NCI-H82 treated with DMSO at 0.1 percent for 48 hours (cell line): Measurements from ENCODE around the gene ZMYM4.
"Not testable (repeated sequence)": the region's sequence is repeated elsewhere in the genome, so short reads cannot be mapped to it uniquely, and the experiment has no call there.

Experiments used
- DNase-seq: peaks from one replicate; lab custom pipeline; 2025; ENCODE audit not compliant: unreplicated experiment; lab: John Stamatoyannopoulos, UW

ZMYM4 gene

GRCh38 chr1:35320937-35321336 is 52.4 kb downstream of the ZMYM4 start:
- DNase-seq = no peak

GRCh38 chr1:35324486-35324885 is 56.0 kb downstream of the ZMYM4 start:
- no peak for DNase-seq

DNA sequence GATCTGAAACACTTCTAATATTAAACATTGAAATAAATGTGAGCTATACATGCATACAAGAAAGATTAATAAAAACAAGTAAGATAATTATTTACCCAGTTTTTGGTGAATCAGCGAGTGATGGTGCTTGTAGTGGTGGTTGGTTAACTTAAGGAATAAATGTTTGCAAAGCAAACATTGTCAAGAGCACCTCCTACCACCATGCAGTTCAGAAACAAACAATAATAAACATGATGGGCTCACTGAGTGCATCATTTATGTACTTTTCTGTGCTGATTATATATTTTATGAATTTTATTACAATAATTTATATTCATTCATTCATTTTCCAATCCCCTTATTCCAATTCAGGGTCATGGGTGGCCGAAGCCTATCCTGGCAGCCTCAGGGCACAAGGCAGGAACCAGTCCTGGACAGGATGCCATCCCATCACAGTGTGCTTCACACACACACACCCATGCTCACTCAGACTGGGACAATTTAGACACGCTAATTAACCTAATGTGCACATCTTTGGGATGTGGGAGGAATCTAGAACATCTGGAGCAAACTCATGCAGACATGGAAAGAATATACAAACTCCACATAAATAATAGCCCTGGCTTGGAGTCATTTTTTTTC is 57.8 kb downstream of the ZMYM4 start:
- DNase-seq = no peak

DNA sequence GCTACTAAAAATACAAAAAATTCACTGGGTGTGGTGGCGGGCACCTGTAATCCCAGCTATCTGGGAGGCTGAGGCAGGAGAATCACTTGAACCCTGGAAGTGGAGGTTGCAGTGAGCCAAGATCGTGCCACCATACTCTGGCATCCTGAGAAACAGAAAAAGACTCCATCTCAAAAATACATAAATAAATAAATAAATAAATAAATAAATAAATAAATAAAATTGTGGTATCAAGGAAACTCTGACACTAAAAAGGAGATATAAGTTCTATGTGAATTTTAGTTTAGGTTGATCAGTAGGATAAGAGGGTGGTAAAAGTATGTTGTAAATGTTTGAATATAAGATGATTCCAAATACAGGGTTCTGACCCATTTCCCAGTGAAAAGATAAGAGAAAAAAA is 63.1 kb downstream of the ZMYM4 start:
- DNase-seq = not testable (repeated sequence)

DNA sequence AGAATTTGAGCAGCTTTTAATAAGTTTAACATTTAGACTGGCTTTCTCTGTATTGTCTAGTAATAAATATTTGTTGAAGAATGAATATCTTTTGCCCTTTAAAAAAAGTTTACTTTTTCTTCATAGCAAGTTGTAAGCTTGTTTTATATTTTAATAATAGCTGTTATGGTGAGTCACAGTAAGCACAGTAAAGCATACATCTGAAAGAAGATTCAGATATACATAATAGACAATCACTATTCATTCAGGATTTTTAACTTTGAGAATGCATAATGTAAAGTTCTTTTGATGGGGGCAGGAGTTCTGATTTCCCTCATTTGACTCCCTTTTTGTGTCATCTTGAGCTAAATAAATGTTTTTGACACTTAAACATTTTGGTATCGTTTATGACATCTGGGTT is 66.0 kb downstream of the ZMYM4 start:
- no peak for DNase-seq

DNA sequence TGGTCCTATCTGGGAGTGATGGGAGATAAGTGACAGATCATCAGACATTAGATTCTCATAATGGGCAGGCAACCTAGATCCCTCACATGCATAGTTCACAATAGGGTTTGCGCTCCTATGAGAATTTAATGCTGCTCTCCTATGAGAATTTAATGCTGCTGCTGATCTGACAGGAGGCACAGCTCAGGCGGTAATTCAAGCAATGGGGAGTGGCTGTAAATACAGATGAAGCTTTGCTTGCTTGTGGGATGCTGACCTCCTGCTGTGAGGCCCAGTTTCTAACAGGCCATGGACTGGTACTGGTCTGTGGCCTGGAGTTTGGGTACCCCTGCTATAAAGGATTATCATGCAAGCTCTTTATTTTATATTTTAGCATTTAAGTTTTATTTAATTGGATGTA is 72.0 kb downstream of the ZMYM4 start:
- DNase-seq = no peak

DNA sequence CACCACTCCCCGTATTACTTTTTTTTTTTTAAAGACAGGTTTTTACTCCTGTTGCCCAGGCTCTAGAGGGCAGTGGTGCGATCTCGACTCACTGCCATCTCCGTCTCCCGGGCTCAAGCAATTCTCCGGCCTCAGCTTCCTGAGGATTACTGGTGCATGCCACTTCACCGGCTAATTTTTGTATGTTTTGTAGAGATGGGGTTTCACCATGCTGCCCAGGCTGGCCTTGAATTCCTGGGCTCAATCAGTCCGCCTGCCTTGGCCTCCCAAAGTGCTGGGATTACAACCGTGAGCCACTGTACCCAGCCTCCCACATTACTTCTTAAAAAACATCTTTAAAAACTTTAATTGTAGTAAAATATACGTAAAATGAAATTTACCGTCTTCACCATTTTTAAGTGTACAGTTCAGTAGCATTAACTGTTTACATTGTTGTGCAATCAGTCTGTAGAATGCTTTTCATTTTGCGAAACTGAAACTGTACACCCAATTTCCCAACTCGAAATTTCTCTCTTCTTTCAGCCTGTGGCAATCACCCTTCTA is 77.0 kb downstream of the ZMYM4 start:
- no peak for DNase-seq

DNA sequence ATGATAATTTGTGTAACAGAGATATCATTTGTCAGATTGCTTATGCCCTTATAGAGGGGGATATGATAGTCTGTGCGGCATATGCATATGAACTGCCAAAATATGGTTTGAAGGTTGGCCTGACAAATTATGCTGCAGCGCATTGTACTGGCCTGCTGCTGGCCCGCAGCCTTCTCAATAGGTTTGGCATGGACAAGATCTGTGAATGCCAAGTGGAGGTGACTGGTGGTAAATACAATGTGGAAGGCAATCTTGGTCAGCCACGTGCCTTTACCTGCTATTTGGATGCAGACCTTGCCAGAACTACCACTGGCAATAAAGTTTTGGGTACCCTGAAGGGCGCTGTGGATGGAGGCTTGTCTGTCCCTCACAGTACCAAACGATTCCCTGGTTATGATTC is 82.4 kb downstream of the ZMYM4 start:
- no peak for DNase-seq

GRCh38 chr1:35359995-35360394 is 91.5 kb downstream of the ZMYM4 start:
- no peak for DNase-seq

- DNase-seq = no peak
These were observed 93.1 kb downstream of the ZMYM4 start for GRCh38 chr1:35361638-35362037.

- no peak for DNase-seq
These were observed 96.2 kb downstream of the ZMYM4 start for GRCh38 chr1:35364741-35365140.

DNA sequence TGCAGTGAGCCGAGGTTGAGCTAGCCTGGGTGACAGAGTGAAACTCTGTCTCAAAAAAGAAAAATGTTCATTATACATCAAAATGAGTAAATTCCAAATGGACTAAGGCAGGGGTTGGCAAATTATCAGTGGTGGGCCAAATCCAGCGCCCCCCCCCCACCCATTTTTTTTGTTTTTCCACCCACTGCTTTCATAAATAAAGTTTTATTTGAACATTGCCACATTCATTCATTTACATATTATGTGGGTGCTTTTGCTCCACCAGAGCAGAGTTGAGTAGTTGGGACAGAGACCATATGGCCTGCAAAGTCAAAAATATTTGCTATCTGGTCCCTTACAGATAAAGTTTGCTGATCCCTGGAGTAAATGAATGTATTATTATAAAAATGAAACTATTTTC is 99.4 kb downstream of the ZMYM4 start:
- no peak for DNase-seq

DNA sequence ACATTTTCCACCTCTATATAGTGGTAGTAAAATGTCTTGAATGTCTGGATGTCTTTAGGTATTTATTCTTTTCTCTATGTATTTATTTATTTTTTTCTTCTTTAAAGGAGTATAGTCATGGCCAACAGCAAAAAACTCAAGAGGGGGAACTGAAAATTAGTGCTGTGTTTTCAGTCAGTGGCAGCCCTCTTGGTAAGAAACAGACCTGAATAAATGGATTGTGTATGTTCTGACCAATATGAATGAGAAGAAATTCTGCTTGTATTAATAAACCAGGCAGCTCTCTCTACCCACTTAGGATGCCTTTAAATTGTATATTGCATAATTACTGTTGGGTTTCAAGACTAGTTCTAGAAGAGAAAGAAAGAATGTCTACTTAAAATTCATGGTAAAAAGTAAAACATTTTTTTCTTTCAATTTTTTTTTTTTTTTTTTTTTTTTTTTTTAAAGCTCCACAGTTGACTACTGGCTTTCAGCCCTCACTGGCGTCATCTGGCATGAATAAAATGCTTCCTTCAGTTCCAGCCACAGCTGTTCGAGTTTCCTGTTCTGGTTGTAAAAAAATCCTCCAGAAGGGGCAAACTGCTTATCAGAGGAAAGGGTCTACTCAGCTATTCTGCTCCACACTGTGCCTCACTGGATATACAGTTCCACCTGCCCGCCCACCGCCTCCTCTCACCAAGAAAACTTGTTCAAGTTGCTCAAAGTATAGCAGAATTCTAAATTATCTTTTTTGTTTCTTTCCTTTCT is 101.6 kb downstream of the ZMYM4 start:
- DNase-seq = no peak

- no peak for DNase-seq
These were observed 103.0 kb downstream of the ZMYM4 start for GRCh38 chr1:35371506-35371905.

- DNase-seq = no peak
These were observed 109.0 kb downstream of the ZMYM4 start for GRCh38 chr1:35377555-35377954.

DNA sequence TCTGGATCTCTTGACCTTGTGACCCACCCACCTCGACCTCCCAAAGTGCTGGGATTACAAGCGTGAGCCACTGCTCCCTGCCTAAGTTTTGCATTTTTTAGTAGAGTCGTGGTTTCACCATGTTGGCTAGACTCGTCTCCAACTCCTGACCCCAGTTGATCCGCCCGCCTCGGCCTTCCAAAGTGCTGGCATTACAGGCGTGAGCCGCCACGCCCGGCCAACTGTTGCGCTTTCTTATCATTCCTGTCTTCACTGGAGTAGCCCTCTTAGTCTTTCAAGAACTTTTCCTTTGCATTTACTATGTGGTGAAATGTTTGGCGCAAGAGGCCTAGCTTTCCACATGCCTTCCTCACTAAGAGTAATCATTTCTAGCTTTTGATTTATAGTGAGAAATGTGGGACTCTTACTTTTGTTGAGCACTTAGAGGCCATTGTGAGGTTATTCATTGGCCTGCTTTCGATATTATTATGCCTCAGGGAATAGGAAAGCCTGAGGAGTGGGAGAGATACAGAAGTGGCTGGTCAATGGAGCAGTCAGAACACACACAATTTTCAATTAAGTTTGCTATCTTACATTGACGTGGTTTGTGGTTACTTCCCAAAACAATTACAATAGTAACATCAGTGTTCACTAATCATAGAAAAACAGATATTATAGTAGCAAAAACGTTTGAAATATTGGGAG is 111.0 kb downstream of the ZMYM4 start:
- DNase-seq = no peak

GRCh38 chr1:35380111-35380510 is 111.6 kb downstream of the ZMYM4 start:
- not testable (repeated sequence) for DNase-seq

GRCh38 chr1:35382107-35382506 is 113.6 kb downstream of the ZMYM4 start:
- DNase-seq = no peak

GRCh38 chr1:35386290-35386689 is 117.8 kb downstream of the ZMYM4 start:
- no peak for DNase-seq

DNA sequence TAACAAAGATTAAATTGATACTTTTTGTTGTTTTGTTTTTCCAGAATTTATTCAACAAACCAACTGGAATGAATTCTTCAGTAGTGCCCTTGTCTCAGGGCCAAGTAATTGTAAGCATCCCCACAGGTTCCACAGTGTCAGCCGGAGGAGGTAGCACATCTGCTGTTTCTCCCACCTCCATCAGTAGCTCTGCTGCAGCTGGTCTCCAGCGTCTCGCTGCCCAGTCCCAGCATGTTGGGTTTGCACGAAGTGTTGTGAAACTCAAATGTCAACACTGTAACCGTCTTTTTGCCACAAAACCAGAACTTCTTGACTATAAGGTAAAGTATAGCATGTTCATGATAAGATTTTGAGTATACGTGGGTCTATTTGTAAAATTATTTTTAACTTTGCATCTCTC is 118.5 kb downstream of the ZMYM4 start:
- no peak for DNase-seq

GRCh38 chr1:35390600-35391494 is 122.3 kb downstream of the ZMYM4 start:
- no peak for DNase-seq
